ENCODE data around the gene CCNQ.

CCNQ gene

DNA sequence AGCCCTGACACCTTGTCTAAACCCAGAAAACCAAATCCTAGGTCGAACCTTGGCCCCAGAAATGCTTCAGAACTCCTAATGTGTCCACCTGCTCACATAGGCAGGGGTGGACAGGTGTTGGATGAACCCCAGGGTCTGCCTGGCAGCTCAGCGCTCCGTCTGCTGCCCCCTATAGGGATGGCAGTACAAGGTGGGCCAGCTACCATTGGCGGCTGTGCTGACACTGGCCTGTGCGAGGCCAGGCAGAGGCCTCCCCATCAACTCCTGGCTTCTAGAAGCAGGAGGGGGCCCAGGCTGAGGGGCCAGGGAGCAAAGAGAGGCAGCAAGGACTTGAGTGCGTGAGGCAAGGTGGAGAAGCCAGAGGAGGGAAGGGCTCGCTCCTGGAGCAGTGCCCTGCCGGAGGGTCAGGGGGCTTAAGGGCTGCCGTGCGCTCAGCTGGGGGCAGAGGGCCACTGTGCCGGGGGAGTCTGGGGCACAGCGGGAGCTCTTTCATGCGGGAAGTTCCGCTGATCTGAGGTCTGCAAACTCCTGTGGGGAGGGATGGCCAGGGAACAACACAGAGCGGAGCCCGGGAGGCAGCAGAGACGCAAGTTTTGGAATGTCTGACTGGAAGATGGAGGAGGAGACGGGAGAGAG lies 20.6 kb downstream of the CCNQ start:
- Histone ChIP-seq H3K4me1 (ENCODE audit: insufficient read depth, low read length) (no peaks in the 10 kb centered on the region; the same call in 1 of the 2 replicates), H3K36me3 (ENCODE audit: insufficient read depth, low read length) (no peaks in the 10 kb centered on the region), H3K9ac (ENCODE audit: low read depth, low read length) (no peak overlapping the region), H3K27ac (ENCODE audit: low read depth, low read length) (no peak overlapping the region), H3K4me3 (ENCODE audit: low read length) (no peak overlapping the region), H3K9me3 (ENCODE audit: insufficient read depth, low read depth, low read length) (no peaks in the 10 kb centered on the region), H3K27me3 (ENCODE audit: insufficient read depth, low read length) (no peaks in the 10 kb centered on the region)
- WGBS: 43% methylated on average over 18 of the region's 18 CpGs

GRCh38 chrX:153576961-153577360 lies 22.0 kb downstream of the CCNQ start:
- H3K27me3 ChIP-seq (ENCODE audit: insufficient read depth, low read length): no peaks in the 10 kb centered on the region
- no peak overlapping the region for H3K27ac ChIP-seq (ENCODE audit: low read depth, low read length)
- H3K9ac ChIP-seq (ENCODE audit: low read depth, low read length): no peak overlapping the region
- H3K36me3 ChIP-seq (ENCODE audit: insufficient read depth, low read length): no peaks in the 10 kb centered on the region
- 85% methylated on average over 6 of the region's 6 CpGs for WGBS
- no peaks in the 10 kb centered on the region; the same call in 1 of the 2 replicates for H3K4me1 ChIP-seq (ENCODE audit: insufficient read depth, low read length)
- H3K9me3 ChIP-seq (ENCODE audit: insufficient read depth, low read depth, low read length): no peaks in the 10 kb centered on the region
- H3K4me3 ChIP-seq (ENCODE audit: low read length): no peak overlapping the region

DNA sequence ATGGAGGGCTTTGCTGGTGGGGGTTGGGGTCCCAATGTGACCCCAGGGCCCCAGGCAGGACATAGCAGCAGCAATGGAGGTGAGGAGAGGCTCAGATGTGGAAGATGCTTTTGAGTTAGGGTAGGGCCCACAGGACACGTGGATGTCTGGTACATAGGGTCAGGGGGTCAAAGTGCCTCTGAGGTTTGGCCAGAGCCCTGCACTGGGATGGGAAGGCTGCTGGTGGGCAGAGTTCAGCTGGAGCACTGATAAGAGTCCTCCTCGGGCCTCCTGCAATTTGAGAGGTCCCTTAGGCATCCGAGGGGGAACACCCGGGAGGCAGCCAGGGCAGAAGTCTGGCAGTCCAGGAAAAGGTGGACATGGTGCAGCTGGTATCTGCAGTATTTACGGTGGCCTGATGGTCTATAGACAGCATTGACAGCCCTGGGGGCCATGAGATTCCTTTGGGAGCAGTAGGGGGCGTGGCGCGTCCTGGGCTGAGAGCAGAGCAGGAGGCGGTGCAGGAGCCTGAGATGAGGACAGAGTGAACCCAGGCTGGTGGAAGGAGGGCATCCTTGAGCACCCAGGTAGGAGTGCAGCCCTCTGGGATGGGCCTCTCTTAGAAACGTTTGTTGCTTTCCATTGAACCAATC lies 22.6 kb downstream of the CCNQ start:
- Histone ChIP-seq H3K9me3 (ENCODE audit: insufficient read depth, low read depth, low read length) (no peaks in the 10 kb centered on the region), H3K36me3 (ENCODE audit: insufficient read depth, low read length) (no peaks in the 10 kb centered on the region), H3K9ac (ENCODE audit: low read depth, low read length) (no peak overlapping the region), H3K27me3 (ENCODE audit: insufficient read depth, low read length) (no peaks in the 10 kb centered on the region), H3K27ac (ENCODE audit: low read depth, low read length) (no peak overlapping the region), H3K4me3 (ENCODE audit: low read length) (no peak overlapping the region), H3K4me1 (ENCODE audit: insufficient read depth, low read length) (no peaks in the 10 kb centered on the region; the same call in 1 of the 2 replicates)
- WGBS: 85% methylated on average over 10 of the region's 10 CpGs

GRCh38 chrX:153573984-153574383 lies 25.0 kb downstream of the CCNQ start:
- Histone ChIP-seq H3K4me1 (ENCODE audit: insufficient read depth, low read length) (no peaks in the 10 kb centered on the region; the same call in 1 of the 2 replicates), H3K36me3 (ENCODE audit: insufficient read depth, low read length) (no peaks in the 10 kb centered on the region), H3K9me3 (ENCODE audit: insufficient read depth, low read depth, low read length) (no peaks in the 10 kb centered on the region), H3K27me3 (ENCODE audit: insufficient read depth, low read length) (no peaks in the 10 kb centered on the region), H3K9ac (ENCODE audit: low read depth, low read length) (no peak overlapping the region), H3K4me3 (ENCODE audit: low read length) (no peak overlapping the region), H3K27ac (ENCODE audit: low read depth, low read length) (no peak overlapping the region)
- 74% methylated on average over 4 of the region's 4 CpGs for WGBS

DNA sequence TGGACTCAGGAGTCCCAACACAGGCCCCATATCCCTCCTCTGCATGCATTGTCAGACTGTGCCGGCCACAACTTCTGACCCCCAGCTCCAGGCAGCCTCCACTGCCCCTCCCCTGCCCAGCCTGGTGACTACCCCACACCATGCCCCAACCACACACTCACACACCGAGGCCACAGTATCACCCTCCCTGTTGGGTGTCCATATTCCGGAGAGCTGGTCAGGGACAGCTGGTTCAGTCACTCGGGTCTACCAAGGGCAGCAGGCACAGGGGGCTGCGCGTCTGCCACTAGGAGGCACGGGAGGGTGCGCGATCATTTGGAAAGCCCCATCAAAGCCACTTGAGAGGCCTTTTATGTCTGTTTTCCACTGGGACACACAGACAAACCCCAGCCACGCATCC lies 26.3 kb downstream of the CCNQ start:
- no peaks in the 10 kb centered on the region for H3K4me1 ChIP-seq (ENCODE audit: insufficient read depth, low read length)
- no peaks in the 10 kb centered on the region for H3K27me3 ChIP-seq (ENCODE audit: insufficient read depth, low read length)
- no peaks in the 10 kb centered on the region for H3K9me3 ChIP-seq (ENCODE audit: insufficient read depth, low read depth, low read length)
- no peak overlapping the region for H3K9ac ChIP-seq (ENCODE audit: low read depth, low read length)
- H3K4me3 ChIP-seq (ENCODE audit: low read length): no peak overlapping the region
- WGBS: 95% methylated on average over 10 of the region's 10 CpGs
- H3K36me3 ChIP-seq (ENCODE audit: insufficient read depth, low read length): no peaks in the 10 kb centered on the region
- H3K27ac ChIP-seq (ENCODE audit: low read depth, low read length): no peak overlapping the region

GRCh38 chrX:153571534-153571908 lies 27.4 kb downstream of the CCNQ start:
- no peaks in the 10 kb centered on the region for H3K27me3 ChIP-seq (ENCODE audit: insufficient read depth, low read length)
- H3K4me3 ChIP-seq (ENCODE audit: low read length): no peak overlapping the region
- no peaks in the 10 kb centered on the region for H3K4me1 ChIP-seq (ENCODE audit: insufficient read depth, low read length)
- no peaks in the 10 kb centered on the region for H3K36me3 ChIP-seq (ENCODE audit: insufficient read depth, low read length)
- no peak overlapping the region for H3K9ac ChIP-seq (ENCODE audit: low read depth, low read length)
- H3K9me3 ChIP-seq (ENCODE audit: insufficient read depth, low read depth, low read length): no peaks in the 10 kb centered on the region
- H3K27ac ChIP-seq (ENCODE audit: low read depth, low read length): no peak overlapping the region
- WGBS: 84% methylated on average over 5 of the region's 6 CpGs

GRCh38 chrX:153569475-153569874 lies 29.5 kb downstream of the CCNQ start:
- H3K36me3 ChIP-seq (ENCODE audit: insufficient read depth, low read length): no peaks in the 10 kb centered on the region
- 0 out of 2 replicates have a peak, but pooled peaks cover 8% of the 10 kb centered on the region for H3K4me1 ChIP-seq (ENCODE audit: insufficient read depth, low read length)
- H3K9ac ChIP-seq (ENCODE audit: low read depth, low read length): no peak overlapping the region
- WGBS: 94% methylated on average over 13 of the region's 13 CpGs
- no peaks in the 10 kb centered on the region for H3K9me3 ChIP-seq (ENCODE audit: insufficient read depth, low read depth, low read length)
- no peak overlapping the region for H3K4me3 ChIP-seq (ENCODE audit: low read length)
- no peak overlapping the region for H3K27ac ChIP-seq (ENCODE audit: low read depth, low read length)
- no peaks in the 10 kb centered on the region for H3K27me3 ChIP-seq (ENCODE audit: insufficient read depth, low read length)

- Histone ChIP-seq H3K9me3 (ENCODE audit: insufficient read depth, low read depth, low read length) (no peaks in the 10 kb centered on the region), H3K27ac (ENCODE audit: low read depth, low read length) (no peak overlapping the region), H3K9ac (ENCODE audit: low read depth, low read length) (no peak overlapping the region), H3K27me3 (ENCODE audit: insufficient read depth, low read length) (no peaks in the 10 kb centered on the region), H3K4me3 (ENCODE audit: low read length) (no peak overlapping the region), H3K36me3 (ENCODE audit: insufficient read depth, low read length) (no peaks in the 10 kb centered on the region), H3K4me1 (ENCODE audit: insufficient read depth, low read length) (0 out of 2 replicates have a peak, but pooled peaks cover 8% of the 10 kb centered on the region)
- 92% methylated on average over 21 of the region's 21 CpGs for WGBS
Measured at GRCh38 chrX:153568451-153569011, 30.4 kb downstream of the CCNQ start.

- no peak overlapping the region for H3K27ac ChIP-seq (ENCODE audit: low read depth, low read length)
- no peaks in the 10 kb centered on the region for H3K9me3 ChIP-seq (ENCODE audit: insufficient read depth, low read depth, low read length)
- H3K4me1 ChIP-seq (ENCODE audit: insufficient read depth, low read length): 0 out of 2 replicates have a peak, but pooled peaks cover 8% of the 10 kb centered on the region
- H3K27me3 ChIP-seq (ENCODE audit: insufficient read depth, low read length): no peaks in the 10 kb centered on the region
- H3K36me3 ChIP-seq (ENCODE audit: insufficient read depth, low read length): no peaks in the 10 kb centered on the region
- H3K4me3 ChIP-seq (ENCODE audit: low read length): no peak overlapping the region
- 74% methylated on average over 9 of the region's 9 CpGs for WGBS
- no peak overlapping the region for H3K9ac ChIP-seq (ENCODE audit: low read depth, low read length)
Measured at GRCh38 chrX:153565996-153566580, 32.9 kb downstream of the CCNQ start.

- Histone ChIP-seq H3K4me3 (ENCODE audit: low read length) (no peak overlapping the region), H3K9ac (ENCODE audit: low read depth, low read length) (no peak overlapping the region), H3K36me3 (ENCODE audit: insufficient read depth, low read length) (no peaks in the 10 kb centered on the region), H3K27ac (ENCODE audit: low read depth, low read length) (no peak overlapping the region), H3K9me3 (ENCODE audit: insufficient read depth, low read depth, low read length) (no peaks in the 10 kb centered on the region), H3K27me3 (ENCODE audit: insufficient read depth, low read length) (no peaks in the 10 kb centered on the region), H3K4me1 (ENCODE audit: insufficient read depth, low read length) (0 out of 2 replicates have a peak, but pooled peaks cover 8% of the 10 kb centered on the region)
- 87% methylated on average over 14 of the region's 14 CpGs for WGBS
Measured at GRCh38 chrX:153564047-153564606, 34.8 kb downstream of the CCNQ start.

- H3K9me3 ChIP-seq (ENCODE audit: insufficient read depth, low read depth, low read length): no peaks in the 10 kb centered on the region
- 0 out of 2 replicates have a peak, but pooled peaks cover 8% of the 10 kb centered on the region for H3K4me1 ChIP-seq (ENCODE audit: insufficient read depth, low read length)
- WGBS: 96% methylated on average over 9 of the region's 9 CpGs
- H3K27me3 ChIP-seq (ENCODE audit: insufficient read depth, low read length): no peaks in the 10 kb centered on the region
- H3K27ac ChIP-seq (ENCODE audit: low read depth, low read length): no peak overlapping the region
- no peak overlapping the region for H3K9ac ChIP-seq (ENCODE audit: low read depth, low read length)
- no peak overlapping the region for H3K4me3 ChIP-seq (ENCODE audit: low read length)
- no peaks in the 10 kb centered on the region for H3K36me3 ChIP-seq (ENCODE audit: insufficient read depth, low read length)
Measured at GRCh38 chrX:153562546-153562945, 36.4 kb downstream of the CCNQ start.
